Breast epithelium (tissue), 3 donors: ENCODE measurements around the gene ANLN.

Experiments used
- POLR2A ChIP-seq: fragments of 450-650 bp; IDR thresholded peaks from one replicate; pipeline ENCODE4 v1.6.1; 2016; ENCODE audit warnings: antibody characterized with exemption, mild to moderate bottlenecking, moderate library complexity
- POLR2AphosphoS5 ChIP-seq, 3 donors: sonication (generic); formaldehyde crosslinking; IDR thresholded peaks; one replicate each; pipeline ENCODE4 v1.6.1; 2017; ENCODE audit warnings: antibody characterized with exemption in 3 of 3
- TF ChIP-seq, protein P1 (sequence below), 3 donors: fragments of 450-650 bp; IDR thresholded peaks; one replicate each; pipeline ENCODE4 v1.5.1; 2016 to 2017; ENCODE audit warnings: antibody characterized with exemption in 3 of 3, mild to moderate bottlenecking in 3 of 3, moderate library complexity in 3 of 3

GRCh38 chr7:36475011-36475342 lies 85.3 kb downstream of the ANLN start:
- TF ChIP-seq POLR2AphosphoS5 (IDR thresholded peaks at IDR 0.05) (no peak), POLR2A (no peak)
- TF ChIP-seq, protein P1, sequence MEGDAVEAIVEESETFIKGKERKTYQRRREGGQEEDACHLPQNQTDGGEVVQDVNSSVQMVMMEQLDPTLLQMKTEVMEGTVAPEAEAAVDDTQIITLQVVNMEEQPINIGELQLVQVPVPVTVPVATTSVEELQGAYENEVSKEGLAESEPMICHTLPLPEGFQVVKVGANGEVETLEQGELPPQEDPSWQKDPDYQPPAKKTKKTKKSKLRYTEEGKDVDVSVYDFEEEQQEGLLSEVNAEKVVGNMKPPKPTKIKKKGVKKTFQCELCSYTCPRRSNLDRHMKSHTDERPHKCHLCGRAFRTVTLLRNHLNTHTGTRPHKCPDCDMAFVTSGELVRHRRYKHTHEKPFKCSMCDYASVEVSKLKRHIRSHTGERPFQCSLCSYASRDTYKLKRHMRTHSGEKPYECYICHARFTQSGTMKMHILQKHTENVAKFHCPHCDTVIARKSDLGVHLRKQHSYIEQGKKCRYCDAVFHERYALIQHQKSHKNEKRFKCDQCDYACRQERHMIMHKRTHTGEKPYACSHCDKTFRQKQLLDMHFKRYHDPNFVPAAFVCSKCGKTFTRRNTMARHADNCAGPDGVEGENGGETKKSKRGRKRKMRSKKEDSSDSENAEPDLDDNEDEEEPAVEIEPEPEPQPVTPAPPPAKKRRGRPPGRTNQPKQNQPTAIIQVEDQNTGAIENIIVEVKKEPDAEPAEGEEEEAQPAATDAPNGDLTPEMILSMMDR (IDR thresholded peaks at IDR 0.05), result no peak
